Measurements from ENCODE around the gene SOCS3.

DNA sequence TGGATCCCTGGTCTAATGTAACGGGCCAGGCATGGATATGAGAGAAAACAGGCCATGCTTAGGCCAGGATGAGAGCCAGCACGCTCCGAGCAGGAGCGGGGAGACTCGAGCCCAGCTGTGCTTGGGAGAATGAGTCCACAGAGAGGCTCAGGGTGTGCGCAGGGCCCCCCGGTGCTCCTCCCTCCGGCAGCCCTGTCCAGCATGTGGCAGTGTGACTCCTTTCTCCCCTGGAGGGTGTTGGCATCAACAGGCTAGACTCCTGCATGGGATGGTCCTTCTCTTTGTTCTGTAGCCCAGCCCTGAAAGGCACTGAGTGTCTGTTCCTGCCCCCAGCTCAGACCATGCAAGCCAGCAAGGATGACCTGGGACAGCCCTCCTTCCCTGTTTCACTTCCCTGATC is 42.0 kb upstream of the SOCS3 start:
- TF ChIP-seq, protein P1, sequence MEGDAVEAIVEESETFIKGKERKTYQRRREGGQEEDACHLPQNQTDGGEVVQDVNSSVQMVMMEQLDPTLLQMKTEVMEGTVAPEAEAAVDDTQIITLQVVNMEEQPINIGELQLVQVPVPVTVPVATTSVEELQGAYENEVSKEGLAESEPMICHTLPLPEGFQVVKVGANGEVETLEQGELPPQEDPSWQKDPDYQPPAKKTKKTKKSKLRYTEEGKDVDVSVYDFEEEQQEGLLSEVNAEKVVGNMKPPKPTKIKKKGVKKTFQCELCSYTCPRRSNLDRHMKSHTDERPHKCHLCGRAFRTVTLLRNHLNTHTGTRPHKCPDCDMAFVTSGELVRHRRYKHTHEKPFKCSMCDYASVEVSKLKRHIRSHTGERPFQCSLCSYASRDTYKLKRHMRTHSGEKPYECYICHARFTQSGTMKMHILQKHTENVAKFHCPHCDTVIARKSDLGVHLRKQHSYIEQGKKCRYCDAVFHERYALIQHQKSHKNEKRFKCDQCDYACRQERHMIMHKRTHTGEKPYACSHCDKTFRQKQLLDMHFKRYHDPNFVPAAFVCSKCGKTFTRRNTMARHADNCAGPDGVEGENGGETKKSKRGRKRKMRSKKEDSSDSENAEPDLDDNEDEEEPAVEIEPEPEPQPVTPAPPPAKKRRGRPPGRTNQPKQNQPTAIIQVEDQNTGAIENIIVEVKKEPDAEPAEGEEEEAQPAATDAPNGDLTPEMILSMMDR (IDR thresholded peaks at IDR 0.05; ENCODE audit: low read length) = no peak
- TF ChIP-seq EZH2 (IDR thresholded peaks at IDR 0.05; ENCODE audit: borderline replicate concordance, low read length) = no peak
